Measurements from ENCODE around the gene OBSCN.

OBSCN gene

GRCh38 chr1:228308085-228308601, 100.3 kb downstream of the OBSCN start:
- H3K4me3 Mint-ChIP-seq = no peak overlapping the region
- H3K9me3 Mint-ChIP-seq (ENCODE audit: low read depth) = no peaks in the 10 kb centered on the region
- H3K4me1 Mint-ChIP-seq (ENCODE audit: low read depth) = no peaks in the 10 kb centered on the region
- no peaks in the 10 kb centered on the region for H3K27me3 Mint-ChIP-seq
- H3K27ac Mint-ChIP-seq = no peak overlapping the region
- H3K36me3 Mint-ChIP-seq = peaks cover 14% of the 10 kb centered on the region

- Mint-ChIP-seq H3K4me3 (no peak overlapping the region), H3K4me1 (ENCODE audit: low read depth) (no peaks in the 10 kb centered on the region), H3K27ac (no peak overlapping the region), H3K9me3 (ENCODE audit: low read depth) (no peaks in the 10 kb centered on the region), H3K36me3 (peaks cover 11% of the 10 kb centered on the region), H3K27me3 (no peaks in the 10 kb centered on the region)
Observed at GRCh38 chr1:228308628-228309325, 100.9 kb downstream of the OBSCN start.

GRCh38 chr1:228309326-228310067, 101.7 kb downstream of the OBSCN start:
- H3K4me1 Mint-ChIP-seq (ENCODE audit: low read depth) = no peaks in the 10 kb centered on the region

DNA sequence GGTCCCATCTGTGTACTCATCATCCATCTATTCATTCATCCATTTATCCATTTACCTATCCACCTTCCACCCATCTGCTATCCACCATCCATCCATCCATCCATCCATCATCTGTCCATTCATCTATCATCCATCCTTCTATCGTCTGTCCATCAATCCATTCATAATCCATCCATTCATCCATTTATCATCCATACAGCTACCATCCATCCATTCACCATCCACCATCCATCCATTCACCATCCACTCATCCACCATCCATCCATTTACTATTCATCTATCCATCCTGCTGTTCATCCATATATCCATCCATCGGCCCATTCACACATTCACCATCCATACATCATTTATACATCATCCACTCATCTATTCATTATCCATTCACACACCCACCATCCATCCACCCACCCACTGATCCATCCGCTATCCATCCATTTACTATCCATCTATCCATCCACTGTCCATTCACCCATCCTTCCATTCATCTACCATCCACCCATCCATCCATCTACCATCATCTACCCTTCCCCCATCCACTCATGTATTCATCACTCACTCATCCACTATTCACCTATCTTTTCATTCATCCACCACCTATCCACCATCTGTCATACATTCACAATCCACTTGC, 102.4 kb downstream of the OBSCN start:
- no peak overlapping the region for H3K4me3 Mint-ChIP-seq
- peaks cover 8% of the 10 kb centered on the region for H3K36me3 Mint-ChIP-seq
- no peaks in the 10 kb centered on the region for H3K27me3 Mint-ChIP-seq
- H3K9me3 Mint-ChIP-seq (ENCODE audit: low read depth) = no peaks in the 10 kb centered on the region
- no peaks in the 10 kb centered on the region for H3K4me1 Mint-ChIP-seq (ENCODE audit: low read depth)
- no peak overlapping the region for H3K27ac Mint-ChIP-seq

More at GRCh38 chr1:228309326-228310067, 101.7 kb downstream of the OBSCN start:
- Mint-ChIP-seq H3K27me3 (no peaks in the 10 kb centered on the region), H3K36me3 (peaks cover 6% of the 10 kb centered on the region), H3K27ac (no peak overlapping the region), H3K9me3 (ENCODE audit: low read depth) (no peaks in the 10 kb centered on the region), H3K4me3 (no peak overlapping the region)

- Mint-ChIP-seq H3K4me3 (no peak overlapping the region), H3K27me3 (no peaks in the 10 kb centered on the region), H3K4me1 (ENCODE audit: low read depth) (no peaks in the 10 kb centered on the region), H3K27ac (no peak overlapping the region), H3K9me3 (ENCODE audit: low read depth) (no peaks in the 10 kb centered on the region), H3K36me3 (peaks cover 8% of the 10 kb centered on the region)
Observed at GRCh38 chr1:228311091-228311490, 103.2 kb downstream of the OBSCN start.

DNA sequence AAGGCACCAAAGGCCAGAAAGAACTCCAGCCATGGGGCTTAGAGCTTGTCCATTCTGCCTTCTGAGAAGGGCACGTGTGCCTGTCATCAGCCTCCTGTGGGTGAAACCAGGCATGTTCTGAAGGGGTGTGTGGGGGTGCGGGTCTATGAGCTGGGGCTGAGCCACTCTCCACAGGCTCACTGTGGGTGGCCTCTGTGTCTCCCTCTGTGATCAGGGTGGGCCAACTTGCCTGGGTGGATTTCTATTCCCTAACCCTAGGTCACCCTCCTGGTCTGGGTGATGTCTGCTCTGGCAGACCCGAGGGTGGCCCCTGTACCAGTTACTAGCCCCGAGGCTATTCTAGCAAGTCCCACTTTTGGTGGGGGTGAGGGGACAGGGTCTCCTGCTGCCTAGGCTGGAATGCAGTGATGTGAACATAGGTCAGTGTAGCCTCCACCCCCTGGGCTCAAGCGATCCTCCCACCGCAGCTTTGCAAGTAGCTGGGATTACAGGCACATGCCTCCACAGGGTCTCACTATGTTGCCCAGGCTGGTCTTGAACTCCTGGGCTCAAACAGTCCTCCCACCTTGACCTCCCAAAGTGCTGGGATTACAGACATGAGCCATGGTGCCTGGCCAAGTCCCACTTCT, 104.4 kb downstream of the OBSCN start:
- no peak overlapping the region for H3K27ac Mint-ChIP-seq
- H3K4me1 Mint-ChIP-seq (ENCODE audit: low read depth) = no peaks in the 10 kb centered on the region
- peaks cover 8% of the 10 kb centered on the region for H3K36me3 Mint-ChIP-seq
- no peaks in the 10 kb centered on the region for H3K9me3 Mint-ChIP-seq (ENCODE audit: low read depth)
- H3K4me3 Mint-ChIP-seq = no peak overlapping the region
- H3K27me3 Mint-ChIP-seq = no peaks in the 10 kb centered on the region

DNA sequence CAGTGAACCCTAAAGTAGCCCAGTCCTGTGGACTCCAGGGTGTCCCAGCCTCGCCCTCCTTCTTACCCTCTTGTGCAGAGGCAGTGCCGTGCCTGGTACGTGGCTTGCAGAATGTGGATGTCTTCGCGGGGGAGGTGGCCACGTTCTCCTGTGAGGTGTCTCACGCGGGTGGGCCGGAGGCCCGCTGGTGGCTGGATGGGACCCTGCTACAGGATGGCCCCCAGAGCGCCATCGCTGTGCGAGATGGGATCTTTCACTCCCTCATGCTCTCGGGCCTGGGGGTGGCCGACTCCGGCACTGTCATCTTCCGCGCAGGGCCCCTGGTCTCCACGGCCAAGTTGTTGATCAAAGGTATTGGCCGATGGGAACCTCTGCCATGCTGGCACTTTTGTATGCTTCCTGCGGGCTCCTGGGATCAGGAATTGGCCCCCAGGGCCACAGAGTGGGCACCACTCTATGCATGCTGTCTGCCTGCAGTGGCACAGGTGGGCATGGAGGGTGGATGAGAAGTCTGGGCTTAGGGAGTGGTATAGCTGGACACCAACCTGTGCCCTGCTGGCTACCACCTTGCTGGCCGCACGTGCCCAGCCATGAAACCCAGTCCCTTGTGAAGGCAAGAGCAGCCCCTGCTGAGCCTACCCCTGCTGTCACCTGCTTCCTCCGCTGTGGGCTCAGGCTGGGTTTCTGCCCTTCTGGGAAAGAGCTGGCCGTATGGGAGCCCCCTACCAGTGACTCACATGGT, 105.9 kb downstream of the OBSCN start:
- Mint-ChIP-seq H3K27me3 (no peaks in the 10 kb centered on the region), H3K4me3 (no peak overlapping the region), H3K36me3 (peaks cover 8% of the 10 kb centered on the region), H3K9me3 (ENCODE audit: low read depth) (no peaks in the 10 kb centered on the region), H3K4me1 (ENCODE audit: low read depth) (no peaks in the 10 kb centered on the region), H3K27ac (no peak overlapping the region)

DNA sequence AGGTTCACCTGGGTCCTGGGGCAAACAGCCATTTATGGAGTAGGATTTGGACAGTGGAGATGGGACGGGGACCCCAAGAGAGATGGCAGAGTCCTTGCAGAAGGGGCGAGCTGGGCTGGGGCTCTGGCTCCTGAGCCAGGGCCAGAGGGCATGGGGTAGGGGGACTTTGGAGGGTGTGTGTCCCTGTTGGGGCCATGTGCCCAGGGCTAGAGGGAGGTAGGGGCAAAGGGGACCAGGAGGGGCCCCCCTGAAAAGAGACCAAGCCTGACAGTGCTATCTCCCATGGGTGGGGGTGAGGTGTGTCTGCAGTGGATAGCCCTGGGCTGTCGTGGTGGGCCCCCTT, 106.4 kb downstream of the OBSCN start:
- Mint-ChIP-seq H3K27ac (no peak overlapping the region), H3K36me3 (peaks cover 8% of the 10 kb centered on the region), H3K9me3 (ENCODE audit: low read depth) (no peaks in the 10 kb centered on the region), H3K27me3 (no peaks in the 10 kb centered on the region), H3K4me3 (no peak overlapping the region), H3K4me1 (ENCODE audit: low read depth) (no peaks in the 10 kb centered on the region)

DNA sequence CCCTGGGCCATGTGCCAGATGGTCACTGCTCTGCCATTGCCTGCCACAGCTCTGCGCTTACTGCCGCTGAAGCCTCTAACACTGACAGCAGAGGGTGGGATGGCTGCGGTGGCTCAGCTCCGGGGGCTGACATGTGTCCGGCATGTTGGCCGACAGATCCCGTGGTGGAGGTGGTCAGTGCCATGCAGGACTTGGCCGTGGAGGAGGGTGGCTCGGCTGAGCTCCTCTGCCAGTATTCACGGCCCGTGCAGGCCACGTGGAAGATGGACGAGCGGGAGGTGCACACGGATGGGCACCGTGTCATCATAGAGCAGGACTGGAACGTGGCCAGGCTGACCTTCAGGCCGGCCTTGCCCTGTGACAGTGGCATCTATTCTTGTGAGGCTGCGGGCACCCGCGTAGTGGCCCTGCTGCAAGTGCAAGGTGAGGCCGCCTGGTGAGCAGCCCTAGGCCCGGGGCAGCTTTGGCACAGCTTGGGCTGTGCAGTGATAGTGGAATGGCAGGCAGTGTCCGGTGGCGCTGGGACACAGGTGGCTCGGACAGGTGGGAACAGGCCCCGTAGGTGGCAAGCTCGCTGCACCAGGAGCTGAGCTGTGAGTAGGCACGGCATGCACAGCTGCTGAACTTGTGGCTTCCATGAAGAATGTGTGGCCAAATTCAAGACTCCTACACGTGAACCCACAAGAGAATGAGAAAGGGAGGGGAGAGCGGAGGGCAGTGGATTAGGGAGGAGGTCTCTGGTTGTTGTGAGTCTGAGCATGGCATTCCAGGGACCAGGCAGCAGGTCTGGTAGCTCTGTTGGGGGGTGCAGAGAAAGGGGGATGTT, 107.0 kb downstream of the OBSCN start:
- Mint-ChIP-seq H3K36me3 (peaks cover 8% of the 10 kb centered on the region), H3K4me3 (no peak overlapping the region), H3K27ac (no peak overlapping the region), H3K27me3 (no peaks in the 10 kb centered on the region), H3K9me3 (ENCODE audit: low read depth) (no peaks in the 10 kb centered on the region), H3K4me1 (ENCODE audit: low read depth) (no peaks in the 10 kb centered on the region)

- Mint-ChIP-seq H3K4me3 (no peak overlapping the region), H3K36me3 (peaks cover 8% of the 10 kb centered on the region), H3K27me3 (no peaks in the 10 kb centered on the region), H3K4me1 (ENCODE audit: low read depth) (no peaks in the 10 kb centered on the region), H3K9me3 (ENCODE audit: low read depth) (no peaks in the 10 kb centered on the region), H3K27ac (no peak overlapping the region)
Observed at GRCh38 chr1:228315484-228315944, 107.7 kb downstream of the OBSCN start.

DNA sequence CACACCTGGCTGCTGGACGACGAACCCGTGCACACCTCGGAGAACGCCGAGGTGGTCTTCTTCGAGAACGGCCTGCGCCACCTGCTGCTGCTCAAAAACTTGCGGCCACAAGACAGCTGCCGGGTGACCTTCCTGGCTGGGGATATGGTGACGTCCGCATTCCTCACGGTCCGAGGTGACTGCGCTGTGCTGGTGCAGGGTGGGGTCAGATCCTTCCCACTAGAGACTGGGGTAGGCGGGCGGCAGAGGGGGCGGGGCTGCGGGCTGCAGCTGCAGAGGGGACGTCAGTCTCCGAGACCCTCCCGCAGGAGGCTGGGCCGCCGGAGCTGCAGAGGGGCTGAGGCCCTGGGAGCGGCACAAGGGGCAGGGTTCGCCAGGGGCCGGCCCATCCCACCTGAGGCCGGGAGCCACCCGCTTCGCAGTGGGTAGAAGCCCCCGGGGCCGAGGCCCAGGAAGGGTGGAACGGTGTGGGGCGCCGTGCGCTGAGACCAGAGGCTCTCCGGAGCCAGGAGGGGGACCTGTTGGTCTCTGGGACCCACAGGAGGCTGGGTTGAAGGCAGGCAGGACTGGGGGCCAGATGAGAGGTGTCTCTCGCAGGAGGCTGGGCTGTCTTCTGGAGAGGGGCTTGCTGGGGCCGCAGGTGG, 108.2 kb downstream of the OBSCN start:
- Mint-ChIP-seq H3K4me3 (no peak overlapping the region), H3K36me3 (peaks cover 8% of the 10 kb centered on the region), H3K4me1 (ENCODE audit: low read depth) (no peaks in the 10 kb centered on the region), H3K27ac (no peak overlapping the region), H3K9me3 (ENCODE audit: low read depth) (no peaks in the 10 kb centered on the region), H3K27me3 (no peaks in the 10 kb centered on the region)

DNA sequence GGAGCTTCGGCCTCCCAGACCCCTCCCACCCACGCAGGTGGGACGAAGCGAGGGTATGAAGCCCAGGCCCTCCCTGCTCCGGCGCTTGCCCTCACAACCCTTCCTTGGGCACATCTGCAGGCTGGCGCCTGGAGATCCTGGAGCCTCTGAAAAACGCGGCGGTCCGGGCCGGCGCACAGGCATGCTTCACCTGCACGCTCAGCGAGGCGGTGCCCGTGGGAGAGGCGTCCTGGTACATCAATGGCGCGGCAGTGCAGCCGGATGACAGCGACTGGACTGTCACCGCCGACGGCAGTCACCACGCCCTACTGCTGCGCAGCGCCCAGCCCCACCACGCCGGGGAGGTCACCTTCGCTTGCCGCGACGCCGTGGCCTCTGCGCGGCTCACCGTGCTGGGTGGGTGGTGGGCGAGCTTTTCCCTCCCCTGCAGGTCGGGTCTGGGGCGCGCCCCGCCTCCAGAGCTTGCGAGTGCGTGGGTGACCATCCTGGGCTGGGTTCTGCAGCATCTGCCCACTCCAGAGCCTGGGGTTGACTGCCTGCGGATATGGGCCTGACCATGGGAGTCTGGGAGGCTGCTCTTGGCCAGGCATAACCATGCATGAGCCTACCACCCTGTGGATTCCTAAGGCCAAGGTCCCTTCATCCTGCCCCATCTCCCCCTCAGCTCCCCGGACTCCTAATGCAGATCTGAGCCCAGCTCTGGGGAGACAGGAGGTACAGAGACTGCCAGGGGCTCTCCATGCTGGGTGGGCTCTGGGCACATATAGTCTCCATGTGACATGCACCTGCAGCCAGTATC, 108.9 kb downstream of the OBSCN start:
- Mint-ChIP-seq H3K27ac (no peak overlapping the region), H3K36me3 (peaks cover 8% of the 10 kb centered on the region), H3K4me3 (no peak overlapping the region), H3K9me3 (ENCODE audit: low read depth) (no peaks in the 10 kb centered on the region), H3K4me1 (ENCODE audit: low read depth) (no peaks in the 10 kb centered on the region), H3K27me3 (no peaks in the 10 kb centered on the region)

DNA sequence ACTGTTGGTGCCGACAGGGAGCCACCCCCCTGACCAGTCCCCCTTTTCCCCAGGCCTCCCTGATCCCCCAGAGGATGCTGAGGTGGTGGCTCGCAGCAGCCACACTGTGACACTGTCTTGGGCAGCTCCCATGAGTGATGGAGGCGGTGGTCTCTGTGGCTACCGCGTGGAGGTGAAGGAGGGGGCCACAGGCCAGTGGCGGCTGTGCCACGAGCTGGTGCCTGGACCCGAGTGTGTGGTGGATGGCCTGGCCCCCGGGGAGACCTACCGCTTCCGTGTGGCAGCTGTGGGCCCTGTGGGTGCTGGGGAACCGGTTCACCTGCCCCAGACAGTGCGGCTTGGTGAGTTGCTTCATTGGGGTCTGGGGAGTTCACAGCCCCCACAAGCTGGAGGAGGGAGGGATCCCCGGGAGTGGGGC, 109.6 kb downstream of the OBSCN start:
- Mint-ChIP-seq H3K27me3 (no peaks in the 10 kb centered on the region), H3K4me1 (ENCODE audit: low read depth) (no peaks in the 10 kb centered on the region), H3K4me3 (no peak overlapping the region), H3K9me3 (ENCODE audit: low read depth) (no peaks in the 10 kb centered on the region), H3K36me3 (peaks cover 8% of the 10 kb centered on the region), H3K27ac (no peak overlapping the region)

All from activated naive CD8-positive, alpha-beta T cell (primary cell).